Dermis microvascular lymphatic vessel endothelial cell (primary cell): ENCODE measurements around the gene ITGB2. TPM values are rescaled to one million over a fixed set of nuclear protein-coding genes. Genes with fewer than 3 reads are reported as not detected.
"Not testable (repeated sequence)": the region's sequence is repeated elsewhere in the genome, so short reads cannot be mapped to it uniquely, and the experiment has no call there.

Source experiments
- DNase-seq, 2 donors: peaks; one replicate each; pipeline versions ENCODE4 v3.0.0 to v3.0.0-alpha.2; 2010; ENCODE audit warnings: low read depth in 2 of 2
- total RNA-seq: library from RNA; depleted of rRNA; stranded (reverse); fragments of >200 nt; gene quantifications from 2 replicates; pipeline ENCODE4 v1.2.1, GENCODE V29; 2014

ITGB2 gene
- total RNA-seq, 1 donor from 2014 or later = 0.13 TPM

DNA sequence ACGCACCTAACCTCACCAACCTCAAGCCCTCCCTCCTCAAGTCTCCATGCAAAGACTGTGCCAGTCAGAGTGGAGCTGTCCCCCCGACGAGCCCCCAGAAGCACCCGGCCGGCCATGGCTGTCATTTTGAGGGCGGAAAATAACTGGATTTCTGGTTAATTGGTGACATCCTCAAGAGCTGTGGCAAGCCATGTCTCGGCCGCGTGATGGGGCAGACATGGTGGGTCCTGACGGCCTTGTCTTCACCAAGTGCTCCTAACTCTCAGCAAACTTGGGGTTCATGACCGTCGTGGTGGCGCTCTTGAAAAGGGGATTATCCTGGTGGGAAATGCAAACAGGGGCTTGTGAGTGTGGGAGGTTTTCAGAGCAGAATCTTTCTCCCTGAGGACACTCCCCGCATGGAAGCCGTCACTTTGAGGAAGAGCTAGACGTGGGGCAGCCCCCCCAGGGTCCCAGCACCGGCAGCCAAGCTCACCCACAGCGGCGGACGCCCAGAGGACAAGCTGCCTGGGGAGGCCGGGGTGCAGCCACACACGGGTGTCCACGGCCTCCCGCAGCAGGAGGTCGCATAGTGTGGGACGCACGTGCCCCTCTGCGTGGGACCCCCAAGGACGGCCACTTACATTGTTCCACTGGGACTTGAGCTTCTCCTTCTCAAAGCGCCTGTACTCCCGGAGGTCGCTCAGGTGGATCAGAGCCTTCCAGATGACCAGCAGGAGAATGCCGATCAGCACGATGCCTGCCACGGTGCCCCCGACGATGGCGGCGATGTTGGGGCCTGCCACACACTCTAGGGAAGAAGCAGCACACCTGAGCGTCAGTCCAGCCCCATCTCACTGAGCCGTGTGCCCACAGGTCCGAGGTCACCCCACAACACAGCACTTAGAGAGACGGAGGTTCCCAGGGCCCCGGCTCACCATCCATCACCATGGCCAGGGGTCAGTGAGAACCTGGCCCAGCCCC lies 34.3 kb downstream of the ITGB2 start:
- no peak for DNase-seq

DNA sequence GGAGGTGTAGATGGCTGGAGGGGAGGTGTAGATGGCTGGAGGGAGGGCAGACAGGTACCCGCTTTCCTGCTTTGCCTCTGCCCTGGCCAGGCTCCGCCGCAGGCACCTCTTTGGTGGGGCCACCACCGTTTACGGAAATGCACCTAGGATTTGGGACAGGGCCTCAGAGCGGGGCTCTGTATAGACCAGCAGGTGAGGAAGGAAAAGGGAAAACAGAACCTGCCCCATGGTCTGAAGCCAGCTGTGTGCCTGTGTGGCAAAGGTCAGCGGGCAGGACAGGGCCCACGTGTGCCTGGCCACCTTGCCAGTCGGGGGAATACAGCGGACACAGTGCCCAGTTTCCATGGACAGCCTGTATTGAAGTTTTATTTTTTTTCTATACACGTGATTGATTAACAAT lies 35.1 kb downstream of the ITGB2 start:
- DNase-seq = no peak

DNA sequence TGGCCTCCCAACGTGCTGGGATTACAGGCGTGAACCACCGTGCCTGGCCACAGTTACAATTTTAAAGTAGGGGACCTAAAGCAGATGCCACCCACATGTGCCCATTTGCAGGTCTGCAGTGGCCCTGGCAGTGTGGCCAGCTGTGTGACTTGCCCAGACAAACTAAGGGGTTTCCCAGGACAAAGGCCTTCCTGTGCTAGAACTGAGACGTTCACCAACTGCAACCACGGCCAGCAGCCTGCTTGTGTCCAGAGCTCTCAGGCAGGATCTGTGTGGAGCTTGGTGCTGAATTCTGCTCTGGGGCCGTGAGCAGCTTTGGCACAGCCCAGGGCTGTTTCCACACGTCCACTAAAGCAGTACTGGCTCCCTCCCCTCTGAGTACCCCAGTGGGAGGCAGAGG lies 36.6 kb downstream of the ITGB2 start:
- DNase-seq = no peak

DNA sequence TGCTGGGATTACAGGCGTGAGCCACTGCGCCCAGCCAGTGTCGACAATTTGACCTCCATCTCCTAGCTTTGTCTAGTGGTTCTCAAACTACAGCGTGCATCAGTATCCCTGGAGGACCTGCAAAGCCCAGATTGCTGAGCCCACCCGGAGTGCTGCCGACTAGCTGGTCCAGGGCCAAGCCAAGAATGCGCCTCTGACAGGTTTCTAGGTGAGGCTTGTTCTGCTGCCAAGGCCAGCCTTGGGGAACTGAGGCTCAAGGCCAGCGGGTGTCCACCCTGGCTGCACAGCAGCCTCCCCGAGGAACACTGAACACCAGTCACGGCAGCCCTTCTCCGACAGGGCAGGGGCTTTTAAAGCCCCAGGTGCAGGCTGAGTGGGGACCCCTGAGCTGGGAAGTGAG lies 37.4 kb downstream of the ITGB2 start:
- no peak for DNase-seq

DNA sequence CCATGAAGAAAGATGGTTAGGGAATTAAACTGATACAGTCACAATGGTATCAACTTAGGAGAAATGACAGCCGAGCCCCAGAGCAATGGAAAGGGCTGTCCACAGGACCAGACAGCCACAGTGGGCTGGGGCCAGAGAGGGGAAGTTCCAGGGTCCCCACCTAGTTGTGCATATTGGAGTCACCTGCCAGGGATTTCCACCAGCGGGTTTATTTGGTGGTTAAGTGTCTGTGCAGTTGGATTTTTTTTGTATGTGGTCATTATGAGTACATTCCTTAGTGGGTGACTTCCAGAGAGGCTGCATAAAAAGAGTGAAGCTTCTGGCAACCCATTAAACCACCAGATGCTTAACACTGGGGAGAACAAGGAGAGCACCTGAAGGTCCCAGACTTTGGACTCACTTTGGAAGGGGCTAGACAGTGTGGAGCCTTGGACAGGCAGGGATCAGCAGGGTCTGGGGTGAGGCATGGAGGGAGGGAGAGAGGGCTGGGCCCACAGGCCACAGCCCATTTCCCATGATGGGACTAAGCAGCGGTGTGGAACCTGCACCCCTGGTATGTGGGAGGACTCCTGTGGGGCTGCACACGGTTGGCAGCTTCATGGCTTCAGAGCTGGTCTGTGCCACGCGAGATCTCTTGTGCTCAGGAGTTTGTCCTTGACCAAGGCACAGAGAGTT lies 39.4 kb downstream of the ITGB2 start:
- no peak for DNase-seq

DNA sequence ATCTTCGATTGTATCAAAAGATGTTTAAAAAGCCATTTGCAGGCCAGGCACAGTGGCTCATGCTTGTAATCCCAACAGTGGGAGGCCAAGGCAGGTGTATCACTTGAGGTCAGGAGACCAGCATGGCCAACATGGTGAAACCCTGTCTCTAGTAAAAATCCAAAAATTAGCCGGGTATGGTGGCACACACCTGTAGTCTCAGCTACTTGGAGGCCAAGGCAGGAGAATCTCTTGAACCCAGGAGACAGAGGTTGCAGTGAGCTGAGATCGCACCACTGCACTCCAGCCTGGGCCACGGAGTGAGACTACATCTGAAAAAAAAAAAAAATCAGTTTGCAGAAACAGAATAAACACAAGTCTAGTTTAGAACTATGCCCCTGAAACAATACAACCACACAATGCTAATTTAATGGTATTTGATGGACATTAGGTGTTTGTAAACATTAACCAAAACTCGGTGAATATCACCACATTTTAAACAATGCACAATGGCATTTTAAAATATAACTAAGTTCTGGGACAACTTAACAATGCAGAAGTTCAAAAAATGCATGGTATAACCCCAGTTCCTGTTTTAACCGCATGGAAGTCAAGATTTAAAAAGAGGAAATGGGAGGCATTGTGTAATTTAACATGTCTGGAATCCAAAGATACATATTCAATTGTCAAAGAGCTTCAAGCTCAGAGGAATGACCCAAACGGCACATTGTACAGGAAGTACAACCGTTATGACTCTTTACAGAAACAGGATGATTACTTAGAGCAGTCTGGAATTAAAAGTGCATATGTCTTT lies 40.1 kb downstream of the ITGB2 start:
- peak; percentile 53 to 91 for DNase-seq

DNA sequence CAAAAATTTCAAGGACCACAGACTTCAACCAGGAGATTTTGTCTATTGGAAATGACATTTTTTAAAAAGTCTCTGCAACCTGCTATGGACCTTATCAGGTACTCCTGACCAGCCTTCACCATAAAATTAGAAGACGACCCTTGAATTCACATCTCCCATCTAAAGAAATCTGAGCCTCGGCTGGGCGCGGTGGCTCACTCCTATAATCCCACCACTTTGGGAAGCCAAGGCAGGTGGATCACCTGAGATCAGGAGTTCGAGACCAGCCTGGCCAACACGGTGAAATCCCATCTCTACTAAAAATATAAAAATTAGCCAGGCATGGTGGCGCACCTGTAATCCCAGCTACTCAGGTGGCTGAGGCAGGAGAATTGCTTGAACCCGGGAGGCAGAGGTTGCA lies 41.5 kb downstream of the ITGB2 start:
- DNase-seq = not testable (repeated sequence)

DNA sequence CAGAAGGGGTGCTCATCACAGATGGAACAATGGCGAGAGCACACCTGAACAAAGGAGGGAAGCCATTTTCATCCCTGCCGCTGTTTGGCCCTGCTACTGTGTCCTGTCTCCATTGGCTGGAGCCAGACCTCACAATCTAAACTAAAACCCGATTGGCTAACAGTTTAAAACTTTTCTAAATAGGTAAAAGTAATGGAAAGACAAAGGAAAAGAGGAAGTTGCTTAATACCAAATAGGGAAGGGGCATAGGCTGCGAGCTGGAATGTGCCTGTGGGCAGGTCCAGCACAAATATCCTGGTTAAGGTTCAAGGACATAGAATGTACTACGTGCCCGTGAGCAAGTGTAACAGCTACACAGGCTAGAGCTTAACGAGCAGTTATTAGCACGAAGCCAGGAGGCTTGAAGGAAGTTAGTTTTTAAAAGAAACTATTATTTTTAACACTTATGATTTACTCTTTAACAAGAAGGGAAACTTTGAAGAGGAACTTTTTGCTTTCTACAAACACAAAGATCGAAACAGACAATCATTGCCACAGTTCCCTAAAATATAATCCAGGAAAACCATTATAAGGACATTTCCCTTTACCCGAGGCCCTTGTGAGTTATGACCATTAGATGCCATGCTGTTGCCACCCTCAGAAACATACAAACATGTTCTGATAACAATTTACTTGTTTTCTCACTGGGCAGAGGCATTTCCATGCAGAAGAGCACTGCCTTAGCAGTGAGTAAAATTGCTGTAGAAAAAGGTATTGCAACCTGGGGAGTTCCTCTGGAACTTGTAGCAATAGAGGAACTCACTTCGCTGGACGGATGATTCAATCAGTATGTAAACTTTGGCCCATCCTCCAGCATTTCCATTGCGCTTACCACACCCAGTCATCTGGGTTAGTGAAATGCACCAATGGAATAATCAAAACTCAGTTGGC lies 42.4 kb downstream of the ITGB2 start:
- peak in 1 of 2 donors; percentile 42 for DNase-seq

DNA sequence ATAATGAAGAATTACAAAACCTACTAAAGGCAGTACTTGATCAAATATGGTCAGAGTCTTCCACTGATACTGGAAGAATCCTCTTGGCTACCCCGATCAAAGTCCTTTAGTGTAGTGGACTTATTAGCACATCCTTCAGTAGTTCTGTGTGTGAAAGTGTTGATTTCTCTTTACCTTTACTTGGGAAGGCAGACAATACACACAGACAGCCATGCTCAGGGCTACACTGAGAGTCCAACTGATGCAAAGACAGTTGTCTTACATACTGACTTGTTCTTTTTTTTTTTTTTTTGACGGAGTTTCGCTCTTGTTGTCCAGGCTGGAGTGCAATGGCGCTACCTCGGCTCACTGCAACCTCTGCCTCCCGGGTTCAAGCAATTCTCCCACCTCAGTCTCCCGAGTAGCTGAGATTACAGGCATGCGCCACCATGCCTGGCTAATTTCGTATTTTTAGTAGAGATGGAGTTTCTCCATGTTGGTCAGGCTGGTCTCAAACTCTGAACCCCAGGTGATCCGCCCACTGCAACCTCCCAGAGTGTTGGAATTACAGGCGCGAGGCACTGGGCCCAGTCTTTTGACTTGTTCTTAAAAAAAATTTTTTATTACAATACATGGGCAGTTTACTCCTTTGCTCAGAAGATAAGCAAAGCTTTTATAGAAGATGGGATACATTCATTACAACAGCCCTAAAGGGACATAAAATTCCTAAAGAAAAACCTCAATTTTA lies 43.7 kb downstream of the ITGB2 start:
- DNase-seq = no peak

DNA sequence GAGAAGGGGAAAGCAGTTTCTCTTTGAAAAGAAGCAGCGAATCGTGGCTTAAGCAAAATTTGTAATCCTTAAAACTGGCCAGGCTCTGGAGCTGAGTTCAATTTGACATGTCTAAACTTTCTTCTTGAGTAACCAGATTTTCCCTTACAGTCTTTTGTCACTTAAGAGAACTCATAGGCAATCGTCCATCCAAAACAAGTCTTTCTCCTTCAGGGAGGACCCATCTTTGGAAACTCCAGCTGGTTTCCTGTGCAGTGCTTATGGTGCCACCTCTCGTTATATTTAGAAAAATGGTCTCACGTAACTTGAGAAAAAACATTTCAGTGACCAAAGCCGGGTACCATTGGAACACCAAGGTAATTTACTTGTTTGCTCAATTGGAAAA lies 45.4 kb downstream of the ITGB2 start:
- peak in 1 of 2 donors; percentile 66 for DNase-seq

DNA sequence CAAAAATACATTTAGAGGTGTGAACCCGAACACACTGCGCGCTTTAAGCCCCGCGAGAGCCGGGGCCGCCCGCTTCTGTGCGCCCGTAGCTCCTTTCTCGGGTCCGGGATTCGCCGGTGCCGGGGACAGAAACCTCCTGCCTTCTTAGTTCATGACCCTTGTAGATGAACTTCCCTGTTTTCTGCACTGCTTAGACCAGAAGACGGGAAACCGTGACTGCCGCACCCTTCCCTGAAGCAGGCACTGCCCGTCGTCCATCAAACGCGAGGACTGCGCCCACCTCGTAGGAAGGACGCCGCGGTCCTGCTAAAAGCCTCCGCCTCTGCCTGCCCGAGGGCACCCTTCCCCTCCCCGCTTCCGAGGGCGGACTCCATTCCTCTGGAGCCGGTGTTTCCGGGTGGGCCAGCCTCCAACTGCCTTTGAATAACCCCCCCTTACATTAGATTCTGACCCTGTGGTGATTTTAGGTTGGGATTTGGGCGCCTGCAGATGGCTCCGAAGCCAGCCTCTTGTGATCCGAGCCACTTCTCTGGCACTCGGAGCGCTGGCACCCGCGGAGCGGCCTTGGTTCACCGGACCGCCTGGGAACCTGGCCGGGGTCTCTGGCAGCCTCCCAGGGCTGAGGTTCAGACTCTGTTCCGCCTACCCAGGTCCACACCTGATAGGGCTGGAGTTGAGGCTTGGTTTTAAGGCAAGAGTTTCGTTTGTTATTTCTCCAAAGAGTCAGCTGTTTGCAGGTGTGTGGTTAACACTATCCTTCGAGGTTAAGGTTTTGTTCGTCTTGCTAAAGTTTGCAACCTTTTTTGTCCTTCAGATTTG lies 46.0 kb downstream of the ITGB2 start:
- peak in 1 of 2 donors; percentile 51 for DNase-seq

DNA sequence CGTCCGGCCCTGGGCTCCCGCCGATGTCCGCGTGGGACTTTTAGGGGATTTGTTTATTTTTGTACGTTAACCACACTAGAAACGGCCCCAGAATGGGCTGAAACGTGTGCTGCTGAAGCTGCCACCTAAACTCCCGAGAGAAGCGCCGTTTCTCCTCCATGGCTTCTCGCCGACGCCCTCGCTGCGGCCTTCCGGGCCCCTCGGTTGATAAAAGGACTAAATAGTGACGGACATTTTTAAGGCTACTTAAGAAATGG lies 46.5 kb downstream of the ITGB2 start:
- no peak for DNase-seq

DNA sequence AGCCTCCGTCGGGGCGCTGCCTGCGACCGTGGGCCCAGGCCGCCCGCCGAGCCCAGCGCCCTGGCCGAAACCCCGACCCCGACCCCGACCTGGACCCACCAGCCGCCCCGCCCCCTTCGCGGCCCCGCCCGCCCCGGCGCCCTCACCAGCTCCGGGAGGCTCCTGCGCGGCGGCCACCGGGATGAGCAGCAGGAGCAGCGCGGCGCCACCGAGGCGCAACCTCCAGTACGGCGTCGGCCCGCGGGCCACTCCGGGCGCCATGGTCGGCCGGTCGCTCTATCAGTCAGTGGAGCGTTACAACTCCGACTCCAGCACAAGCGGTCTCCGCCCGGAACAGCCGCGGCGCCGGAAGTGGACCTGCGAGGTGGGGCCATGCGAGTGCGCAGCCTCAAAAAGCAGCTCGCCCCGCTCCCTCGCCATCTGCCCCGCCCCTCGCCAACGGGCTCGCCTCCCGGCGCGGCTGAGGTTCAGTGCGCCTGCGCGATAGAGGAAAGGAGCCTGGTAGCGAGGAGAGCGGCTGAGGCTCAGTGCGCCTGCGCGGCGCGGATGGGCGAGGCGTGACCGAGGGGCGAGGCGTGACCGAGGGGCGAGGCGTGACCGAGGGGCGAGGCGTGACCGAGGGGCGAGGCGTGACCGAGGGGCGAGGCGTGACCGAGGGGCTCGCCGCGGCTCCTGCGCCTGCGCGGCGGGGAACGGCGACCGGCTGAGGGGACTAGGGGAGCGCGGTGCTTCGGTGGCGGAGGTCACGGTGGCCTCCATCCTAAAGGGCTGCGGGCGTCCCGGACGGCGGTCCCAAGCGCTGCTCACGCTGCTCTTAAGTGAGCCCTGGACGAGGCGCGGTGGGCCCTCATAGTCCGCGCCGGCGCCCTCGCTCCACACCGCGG lies 47.1 kb downstream of the ITGB2 start, which contains the start of gene PTTG1IP:
Gene PTTG1IP, minus strand, starts transcription at position 335 of the 884 bp plus-strand sequence. Its CDS starts 74 bp downstream, at position 261.
- peak; percentile 93 to 97 for DNase-seq

DNA sequence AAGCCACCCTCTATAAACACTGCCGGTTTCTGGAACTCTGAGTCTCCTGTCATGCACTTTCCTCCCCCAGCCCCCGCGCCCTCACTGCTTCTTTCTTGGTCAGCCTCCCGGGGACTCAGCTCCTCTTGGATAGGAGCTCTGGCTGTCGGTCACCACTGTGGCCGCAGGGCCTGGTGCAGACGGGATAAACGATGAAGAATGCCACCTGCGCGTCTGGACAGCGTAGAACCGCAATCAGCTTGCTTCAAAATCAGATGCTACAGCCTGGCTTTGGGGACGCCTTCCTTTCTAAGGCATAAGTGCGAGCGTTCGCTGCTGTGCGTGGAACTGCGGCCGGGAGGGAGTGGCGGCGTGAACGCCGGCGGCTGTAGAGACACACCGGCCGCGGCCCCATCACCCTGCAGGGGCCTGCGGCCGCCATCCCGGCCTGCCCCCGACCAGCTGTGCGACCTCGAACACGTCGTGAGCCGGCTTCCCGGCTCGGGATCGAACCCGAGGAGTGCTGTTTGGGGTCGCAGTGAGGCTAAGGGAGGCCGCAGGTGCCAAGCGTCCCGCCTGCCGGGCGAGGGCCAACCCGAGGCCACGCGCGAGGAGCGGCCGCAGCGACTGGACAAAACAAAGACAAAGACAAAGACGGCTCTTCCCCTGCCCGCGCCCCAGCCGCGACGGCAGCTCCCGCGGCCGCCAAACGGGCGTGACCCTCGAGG lies 47.9 kb downstream of the ITGB2 start:
- DNase-seq = peak in 1 of 2 donors; percentile 69

DNA sequence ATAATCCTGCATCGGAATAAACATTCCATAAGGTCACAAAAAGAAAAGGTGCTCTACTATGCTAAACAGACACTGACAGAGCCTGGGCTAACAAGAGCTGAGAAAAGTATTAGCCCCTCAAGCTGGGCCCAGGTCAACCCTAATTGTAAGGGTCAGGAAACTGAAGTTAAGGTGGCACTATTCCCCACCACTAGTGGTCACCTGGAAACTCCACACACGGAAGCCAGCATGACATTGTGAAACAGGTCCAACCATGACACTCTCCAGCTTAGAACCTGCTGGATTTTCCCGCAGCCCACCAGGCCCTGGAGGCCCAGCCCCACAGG lies 48.4 kb downstream of the ITGB2 start:
- DNase-seq = peak in 1 of 2 donors; percentile 52

DNA sequence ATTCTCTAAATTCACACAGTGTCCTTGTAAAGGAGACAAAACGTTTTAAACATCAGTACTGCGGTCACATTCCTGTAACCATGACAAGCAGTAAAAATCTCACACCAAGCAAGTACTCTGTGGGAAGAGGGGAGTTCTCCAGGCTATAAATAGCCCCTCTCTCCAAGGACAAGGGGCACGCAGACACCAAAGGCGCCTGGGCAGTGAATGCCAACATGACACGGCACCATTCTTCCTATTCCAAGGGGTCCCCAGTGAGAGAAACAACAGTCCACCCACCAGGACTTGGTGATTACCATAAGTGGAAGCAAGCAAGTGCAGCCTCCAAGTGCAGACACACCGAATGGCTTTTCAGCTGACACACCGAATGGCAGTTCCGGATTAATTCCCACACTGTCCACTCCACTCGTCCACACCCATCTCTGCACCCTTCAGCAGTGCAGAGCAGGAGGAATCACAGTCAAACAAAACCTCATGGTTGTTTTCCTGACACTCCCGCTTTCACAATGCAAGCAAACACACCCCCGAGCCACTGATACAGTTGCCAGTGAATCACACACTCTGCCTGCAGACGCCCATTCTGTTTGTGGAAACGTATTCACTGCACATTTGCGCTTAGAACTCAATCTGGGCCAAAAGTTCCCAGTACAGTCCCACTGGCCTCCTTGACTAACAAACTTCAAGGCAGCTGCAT lies 49.0 kb downstream of the ITGB2 start:
- DNase-seq = peak in 1 of 2 donors; percentile 73
